GM12878 (cell line): ENCODE measurements around the gene ATG4B.

ENCODE experiments used
- E4F1 ChIP-seq: fragments of 450-650 bp; IDR thresholded peaks from 2 replicates; pipeline ENCODE4 v1.6.1; 2018; ENCODE audit warnings: borderline replicate concordance, mild to moderate bottlenecking; ENCODE audit not compliant: partially characterized antibody
- GABPA ChIP-seq: IDR thresholded peaks from 2 replicates; pipeline ENCODE4 v1.6.1; 2014; ENCODE audit warnings: antibody characterized with exemption, low read depth, mild to moderate bottlenecking, inconsistent platforms
- NBN ChIP-seq: fragments of 450-650 bp; IDR thresholded peaks from 2 replicates; pipeline ENCODE4 v1.6.1; 2016

- TF ChIP-seq NBN (no peak), GABPA (no peak), E4F1 (no peak)
Observed at GRCh38 chr2:241673189-241673663, 35.7 kb downstream of the ATG4B start.
